GM18868 (cell line): ENCODE data around the gene UBQLN3.

Source experiments
- ATAC-seq: cut with Tn5 transposase; IDR thresholded peaks from one replicate; pipeline ENCODE4 v1.9.1; 2021; ENCODE audit warnings: mild to moderate bottlenecking, moderate library complexity; ENCODE audit not compliant: unreplicated experiment

UBQLN3 gene

DNA sequence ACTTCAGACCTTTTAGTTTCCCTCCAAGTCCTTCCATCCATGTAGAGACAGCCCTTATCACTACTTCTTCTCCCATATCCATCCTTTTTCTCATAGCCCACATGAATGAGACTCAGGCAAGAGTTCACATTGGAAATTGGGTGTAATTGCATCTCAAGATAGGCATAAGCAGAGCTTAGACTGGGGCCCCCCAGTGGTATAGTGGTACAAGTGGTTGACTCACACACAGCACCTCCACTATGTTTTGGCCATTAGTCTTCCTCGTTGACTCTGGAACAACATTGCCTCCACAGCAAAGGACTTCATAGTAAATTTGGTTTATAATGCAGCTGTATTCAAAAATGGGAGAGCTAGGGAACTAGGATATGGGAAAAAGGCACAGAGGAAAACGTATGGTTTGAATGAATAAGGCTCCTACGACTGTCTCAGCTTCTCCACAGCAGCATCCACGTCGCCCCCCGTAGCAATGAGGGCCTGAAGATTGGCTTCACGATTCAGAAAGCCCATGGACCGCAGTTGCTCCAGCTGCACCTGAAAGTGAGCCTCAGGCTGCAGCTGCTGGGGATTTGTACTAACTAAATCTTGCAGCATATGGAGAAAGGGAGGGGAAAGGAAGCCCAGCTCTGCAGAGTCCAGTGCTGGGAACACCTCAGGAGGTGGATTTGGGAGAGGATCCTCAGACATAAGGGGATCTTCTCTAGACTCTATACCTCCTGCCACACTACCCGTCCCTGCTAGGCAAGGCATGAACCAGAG, 2.4 kb downstream of the UBQLN3 start:
- no peak for ATAC-seq

DNA sequence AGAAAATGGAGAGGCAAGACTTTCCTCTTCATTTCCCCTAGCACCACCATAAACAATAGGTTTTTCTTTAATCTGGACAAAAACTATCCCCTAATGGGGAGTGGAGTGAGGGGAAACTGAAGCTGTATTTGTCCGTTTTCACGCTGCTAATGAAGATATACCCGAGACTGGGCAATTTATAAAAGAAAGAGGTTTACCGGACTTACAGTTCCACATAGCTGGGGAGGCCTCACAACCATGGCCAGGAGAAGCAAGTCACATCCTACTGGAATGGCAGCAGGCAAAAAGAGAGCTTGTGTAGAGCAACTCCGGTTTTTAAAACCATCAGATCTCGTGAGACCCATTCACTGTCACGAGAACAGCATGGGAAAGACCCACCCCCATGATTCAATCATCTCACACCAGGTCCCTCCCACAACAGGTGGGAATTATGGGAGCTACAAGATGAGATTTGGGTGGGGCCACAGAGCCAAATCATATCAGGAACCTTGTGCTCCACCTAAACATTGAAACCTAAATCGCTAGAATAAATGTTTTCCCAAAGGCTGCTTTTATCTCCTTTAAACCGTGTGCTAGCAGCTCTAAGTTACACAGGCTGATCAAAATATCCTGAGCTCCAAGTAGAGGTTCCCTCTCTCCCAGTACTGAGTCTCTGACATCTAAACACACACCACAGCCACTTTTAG, 4.3 kb downstream of the UBQLN3 start:
- ATAC-seq, result no peak

DNA sequence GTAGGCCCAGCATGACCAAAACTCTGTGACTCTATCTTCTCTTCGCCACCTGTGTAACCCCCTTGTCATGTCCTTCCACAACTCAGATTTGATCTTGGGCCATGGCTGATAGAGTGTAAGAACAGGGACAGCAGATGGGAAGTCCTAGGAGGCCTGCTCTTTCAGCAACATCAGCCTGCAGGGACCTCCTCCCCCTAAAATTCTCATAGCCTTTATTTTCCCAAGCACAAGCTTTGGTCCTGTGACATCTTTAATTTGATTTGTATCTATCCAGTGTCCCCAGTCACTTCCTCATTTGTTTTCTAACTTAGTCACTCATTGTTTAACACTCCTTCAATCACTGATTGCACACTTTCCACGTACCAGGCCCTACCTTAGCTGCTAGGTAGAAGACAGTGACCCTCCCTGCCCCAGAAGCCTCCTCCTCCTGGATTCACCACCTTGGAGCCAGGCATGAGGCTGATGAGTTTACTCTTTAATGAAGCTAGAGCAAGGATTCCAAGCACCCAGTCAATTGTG, 5.3 kb downstream of the UBQLN3 start:
- no peak for ATAC-seq

DNA sequence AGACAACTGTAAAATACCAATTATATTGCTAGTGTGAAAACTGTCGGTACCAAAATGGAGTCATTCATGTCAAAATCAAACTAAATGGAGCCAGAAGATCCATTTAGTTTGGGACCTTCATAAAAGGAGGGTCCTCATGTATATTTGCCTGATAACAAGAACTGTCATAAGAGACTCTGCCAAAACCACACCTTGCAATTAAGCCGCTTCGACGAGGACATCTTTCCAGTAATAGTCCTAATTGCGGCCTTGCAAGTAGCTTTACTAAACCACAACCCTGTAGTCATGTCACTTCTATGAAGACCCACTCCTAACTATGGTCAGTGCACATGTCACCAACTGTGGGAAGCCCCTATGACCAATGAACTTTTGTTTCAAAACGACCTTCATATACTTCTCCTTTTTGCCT, 9.4 kb downstream of the UBQLN3 start:
- no peak for ATAC-seq

DNA sequence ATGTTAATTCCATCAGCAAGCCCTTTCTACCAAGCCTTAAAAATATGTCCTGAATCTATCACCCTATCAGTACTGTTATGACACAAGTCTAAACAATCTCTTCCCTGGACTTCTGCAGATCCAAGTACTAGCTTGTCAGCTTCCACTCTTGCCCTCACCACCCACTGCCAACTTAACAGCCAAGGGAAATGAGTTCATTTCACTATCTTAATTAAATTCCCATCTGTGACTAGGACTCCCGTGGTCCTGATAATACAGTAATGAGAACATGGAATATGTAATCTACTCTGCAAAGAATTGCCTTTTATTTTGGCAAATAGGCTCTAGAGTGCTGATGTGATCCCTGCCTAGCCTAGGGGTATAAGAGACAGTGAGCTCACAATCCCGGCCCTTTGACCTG, 10.1 kb downstream of the UBQLN3 start:
- ATAC-seq, result no peak

DNA sequence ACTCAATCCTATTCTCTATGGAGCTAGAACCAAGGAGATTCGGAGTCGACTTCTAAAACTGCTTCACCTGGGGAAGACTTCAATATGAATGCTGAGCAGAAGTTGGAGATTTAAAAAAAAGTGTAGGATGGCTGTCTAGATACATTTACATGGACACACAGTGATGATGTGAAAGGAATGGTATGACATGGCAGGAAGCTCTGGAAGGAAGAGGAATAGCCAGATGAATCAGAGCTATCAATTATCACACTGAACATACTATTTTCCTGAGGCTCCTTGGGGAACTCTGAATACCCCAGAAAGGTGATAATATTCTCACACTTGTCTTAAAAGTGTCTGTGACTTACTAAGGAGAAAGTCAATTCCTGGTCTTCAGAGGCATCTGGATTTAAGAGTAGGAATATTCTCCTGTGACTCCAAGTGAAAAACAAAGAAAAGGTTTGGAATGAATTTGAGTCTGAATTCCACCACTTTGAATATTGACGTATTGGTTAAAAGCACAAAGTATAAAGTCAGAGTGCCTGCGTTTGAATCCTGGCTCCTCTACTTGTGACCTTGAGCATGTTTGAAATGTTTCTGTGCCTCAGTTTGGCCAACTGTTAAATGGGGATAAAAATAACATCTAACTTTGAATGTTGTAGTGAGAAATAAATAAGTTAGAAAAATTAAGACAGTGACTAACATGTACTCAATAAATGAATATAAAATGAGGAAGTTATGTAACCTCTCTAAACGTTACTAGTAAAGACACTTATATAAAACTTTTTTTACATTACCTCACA, 20.0 kb downstream of the UBQLN3 start:
- ATAC-seq, result no peak

DNA sequence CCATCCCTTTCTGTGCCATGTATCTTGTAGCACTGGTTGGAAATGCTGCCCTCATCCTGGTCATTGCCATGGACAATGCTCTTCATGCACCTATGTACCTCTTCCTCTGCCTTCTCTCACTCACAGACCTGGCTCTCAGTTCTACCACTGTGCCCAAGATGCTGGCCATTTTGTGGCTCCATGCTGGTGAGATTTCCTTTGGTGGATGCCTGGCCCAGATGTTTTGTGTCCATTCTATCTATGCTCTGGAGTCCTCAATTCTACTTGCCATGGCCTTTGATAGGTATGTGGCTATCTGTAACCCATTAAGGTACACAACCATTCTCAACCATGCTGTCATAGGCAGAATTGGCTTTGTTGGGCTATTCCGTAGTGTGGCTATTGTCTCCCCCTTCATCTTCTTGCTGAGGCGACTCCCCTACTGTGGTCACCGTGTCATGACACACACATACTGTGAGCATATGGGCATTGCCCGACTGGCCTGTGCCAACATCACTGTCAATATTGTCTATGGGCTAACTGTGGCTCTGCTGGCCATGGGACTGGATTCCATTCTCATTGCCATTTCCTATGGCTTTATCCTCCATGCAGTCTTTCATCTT, 20.9 kb downstream of the UBQLN3 start:
- ATAC-seq, result no peak

DNA sequence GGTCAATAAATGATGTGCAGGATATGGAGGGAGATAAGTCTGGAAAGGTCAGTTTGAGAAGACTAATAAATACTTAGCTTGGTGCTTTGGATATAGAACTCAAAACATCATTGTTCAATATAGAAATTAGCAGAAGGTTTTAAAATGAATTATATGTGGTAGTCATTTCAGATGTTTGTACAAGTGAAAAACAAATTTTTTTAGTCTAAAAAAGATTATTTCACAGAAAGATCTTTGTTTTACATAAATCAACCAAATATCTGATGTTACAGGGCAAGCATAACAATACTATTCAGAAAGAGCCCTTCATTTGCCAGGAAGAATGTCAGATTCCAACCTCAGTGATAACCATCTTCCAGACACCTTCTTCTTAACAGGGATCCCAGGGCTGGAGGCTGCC, 21.4 kb downstream of the UBQLN3 start, which contains the start of gene OR52D1:
OR52D1 (plus strand) TSS at position 301 of the 400 bp plus-strand sequence; CDS start at position 323, 22 bp downstream.
- no peak for ATAC-seq

DNA sequence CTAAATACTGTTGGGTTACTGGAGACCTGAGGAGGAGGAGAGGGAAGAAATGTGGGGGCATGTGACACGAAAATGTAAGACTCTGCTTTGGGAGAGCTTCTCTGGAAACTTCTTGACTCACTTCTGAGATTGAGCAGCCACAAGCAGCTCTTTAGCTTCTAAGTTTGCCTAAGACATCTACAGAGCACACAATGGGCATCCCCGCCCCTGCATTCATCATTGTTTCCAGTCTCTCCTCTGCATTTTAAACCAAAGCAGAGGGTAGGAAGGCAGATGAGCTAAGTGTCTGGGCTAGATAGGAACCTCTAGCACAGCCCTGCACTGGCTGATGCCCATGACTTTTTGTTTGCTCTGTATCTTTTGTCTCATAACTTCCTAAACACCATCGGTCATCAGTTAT, 23.3 kb downstream of the UBQLN3 start:
- no peak for ATAC-seq

DNA sequence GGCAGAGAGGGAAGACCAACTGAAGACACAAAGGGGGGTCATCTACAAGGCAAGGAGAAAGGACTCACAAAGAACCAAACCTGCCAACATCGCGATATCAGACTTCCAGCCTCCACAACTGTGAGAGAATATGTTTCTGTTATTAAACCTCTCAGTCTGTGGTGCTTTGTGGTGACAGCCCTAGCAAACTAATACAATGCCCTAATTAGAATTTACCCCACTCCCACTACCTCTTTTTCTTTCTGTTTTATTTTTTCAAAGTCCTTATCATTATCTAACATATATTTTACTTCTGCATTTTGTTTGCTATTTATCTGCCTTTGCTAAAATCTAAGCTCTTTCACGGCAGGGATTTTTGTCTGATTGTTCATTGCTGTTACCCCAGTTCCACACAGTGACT, 23.8 kb downstream of the UBQLN3 start:
- no peak for ATAC-seq

DNA sequence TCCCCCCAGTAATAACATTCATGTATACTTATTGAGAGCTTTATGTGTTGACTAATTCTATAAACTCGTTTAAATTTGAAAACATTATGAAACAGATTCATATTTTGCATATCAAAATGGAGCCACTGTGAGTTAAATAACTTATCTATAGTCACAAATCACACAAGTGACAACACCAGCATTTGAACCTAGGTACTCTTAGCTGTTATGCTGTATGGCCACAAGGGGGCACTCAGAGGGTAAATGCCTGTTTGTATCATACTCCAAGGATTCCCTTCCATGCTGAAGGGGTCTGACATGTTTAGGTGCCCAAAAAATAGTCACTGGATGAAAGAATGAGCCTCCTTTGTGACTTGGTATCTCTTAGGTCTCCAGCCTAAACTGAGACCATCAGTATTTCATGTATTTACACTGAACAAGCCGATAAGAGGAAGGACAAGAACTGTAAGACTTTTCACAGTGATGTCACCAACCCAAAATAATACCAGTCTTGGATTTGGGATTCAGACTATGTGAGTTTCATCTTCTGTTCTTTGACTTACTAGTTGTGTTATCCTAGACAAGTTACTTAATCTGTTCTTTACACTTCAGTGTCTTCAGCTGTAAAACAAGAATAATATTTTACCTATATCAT, 33.5 kb downstream of the UBQLN3 start:
- peak; percentile 84 for ATAC-seq

DNA sequence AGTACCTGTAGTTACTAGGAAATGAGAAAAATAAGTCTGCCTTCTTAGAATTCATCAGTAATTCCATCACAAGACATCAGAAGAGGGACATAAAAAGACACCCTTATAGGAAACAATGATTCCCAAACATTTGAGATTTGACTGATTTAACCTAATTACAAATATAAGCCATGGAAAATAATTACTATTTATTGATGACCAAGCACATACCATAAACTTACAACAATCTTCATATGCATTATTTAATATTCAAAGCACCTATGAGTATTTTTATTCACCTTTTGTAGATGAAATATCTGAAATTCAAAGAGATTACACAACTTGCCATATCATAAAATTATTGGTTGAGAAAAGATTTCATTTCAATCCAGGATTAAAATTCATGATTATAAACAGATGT, 35.8 kb downstream of the UBQLN3 start:
- ATAC-seq, result no peak

DNA sequence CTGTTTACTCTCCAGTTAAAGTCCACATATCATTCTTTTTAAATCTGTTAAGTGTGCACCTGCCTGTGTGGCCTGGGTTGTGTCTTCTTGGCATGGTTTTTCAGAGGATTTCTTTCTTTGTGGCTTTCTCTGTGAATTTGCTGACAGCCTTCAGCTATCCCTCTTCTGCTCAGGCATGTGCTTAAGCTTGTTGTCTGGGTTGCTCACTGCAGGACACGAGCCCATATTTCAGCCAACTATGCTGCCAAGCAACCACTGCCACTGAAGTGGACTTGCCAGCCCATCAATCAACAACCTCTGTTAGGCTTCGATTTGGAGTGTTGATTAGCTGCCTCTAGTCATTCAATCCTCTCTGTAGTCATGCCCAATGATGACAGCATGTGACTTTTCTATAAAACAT, 42.2 kb downstream of the UBQLN3 start:
- no peak for ATAC-seq

DNA sequence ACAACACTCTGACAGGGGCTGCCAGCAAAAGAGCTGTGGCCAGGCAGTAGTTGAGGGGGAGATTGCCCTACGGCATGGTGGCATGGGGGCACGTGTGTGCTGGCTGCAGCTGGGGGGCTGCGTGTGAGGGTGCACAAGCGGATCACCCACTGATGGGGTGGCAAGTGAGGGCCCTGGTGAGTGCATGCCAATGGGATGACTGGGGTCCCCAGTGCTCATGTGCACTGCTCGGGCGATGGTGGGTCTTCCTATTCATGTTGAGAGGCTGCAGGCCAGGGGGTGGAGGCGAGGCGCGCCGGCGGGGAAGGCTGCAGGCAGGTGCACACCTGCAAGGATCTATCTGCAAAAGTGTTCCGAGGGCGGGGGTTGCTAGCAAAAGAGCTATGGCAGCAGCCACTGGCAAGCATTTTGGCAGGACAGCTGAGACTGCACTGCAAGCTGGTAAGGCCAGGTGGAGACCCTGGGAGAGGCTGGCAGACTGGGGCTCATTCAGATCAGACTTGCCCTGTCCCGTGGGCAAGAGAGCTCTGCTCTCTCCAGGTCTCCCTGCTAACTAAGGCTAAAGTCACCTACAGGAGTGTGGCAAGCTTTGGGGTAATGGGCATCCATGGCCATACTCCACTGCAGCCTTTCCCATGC, 48.7 kb downstream of the UBQLN3 start:
- no peak for ATAC-seq
